ENCODE measurements around the gene HBD.

The HBD gene

GRCh38 chr11:5234381-5234834 is at the start of gene HBD:
HBD (minus strand) TSS chr11:5234483; CDS start chr11:5234433, 50 bp downstream.
- TF ChIP-seq ARNTL (CRISPR knock-in tag; IDR thresholded peaks at IDR 0.05; ENCODE audit: borderline replicate concordance, low read depth) (no peak), CSRNP3 (CRISPR knock-in tag; IDR thresholded peaks at IDR 0.05) (no peak), ZFP30 (CRISPR knock-in tag; IDR thresholded peaks at IDR 0.05) (no peak), OSR1 (CRISPR knock-in tag; IDR thresholded peaks at IDR 0.05) (no peak), TOX (CRISPR knock-in tag; IDR thresholded peaks at IDR 0.05; ENCODE audit: borderline replicate concordance) (no peak), POU6F1 (CRISPR knock-in tag; IDR thresholded peaks at IDR 0.05; ENCODE audit: borderline replicate concordance, low read depth) (no peak), ISL1 (CRISPR knock-in tag; IDR thresholded peaks at IDR 0.05) (no peak), ZNF70 (CRISPR knock-in tag; IDR thresholded peaks at IDR 0.05) (no peak), ZNF565 (CRISPR knock-in tag; conservative IDR thresholded peaks at IDR 0.05; ENCODE audit: low read depth) (no peak), TCF4 (CRISPR knock-in tag; IDR thresholded peaks at IDR 0.05; ENCODE audit: borderline replicate concordance) (no peak), CREB5 (CRISPR knock-in tag; IDR thresholded peaks at IDR 0.05; ENCODE audit: low read depth) (no peak), ESRRG (CRISPR knock-in tag; IDR thresholded peaks at IDR 0.05) (no peak), PPARA (CRISPR knock-in tag; IDR thresholded peaks at IDR 0.05; ENCODE audit: borderline replicate concordance) (no peak), GLIS3 (CRISPR knock-in tag; IDR thresholded peaks at IDR 0.05) (no peak), ZFP3 (CRISPR knock-in tag; IDR thresholded peaks at IDR 0.05) (no peak)
- ATAC-seq: no peak

- ATAC-seq: no peak
- TF ChIP-seq SNAI2 (CRISPR knock-in tag; IDR thresholded peaks at IDR 0.05) (no peak), CSDC2 (CRISPR knock-in tag; IDR thresholded peaks at IDR 0.05) (no peak), ARNTL (CRISPR knock-in tag; IDR thresholded peaks at IDR 0.05; ENCODE audit: borderline replicate concordance, low read depth) (no peak)
Observed at GRCh38 chr11:5283882-5284281, 49.6 kb upstream of the HBD start.

- no peak for ATAC-seq
- TF ChIP-seq ZNF70 (CRISPR knock-in tag; IDR thresholded peaks at IDR 0.05) (no peak), PATZ1 (CRISPR knock-in tag; IDR thresholded peaks at IDR 0.05; ENCODE audit: borderline replicate concordance) (no peak), SNAI2 (CRISPR knock-in tag; IDR thresholded peaks at IDR 0.05) (no peak)
Observed at GRCh38 chr11:5283086-5283485, 48.8 kb upstream of the HBD start.

- no peak for TF ChIP-seq POU6F1 (CRISPR knock-in tag; IDR thresholded peaks at IDR 0.05; ENCODE audit: borderline replicate concordance, low read depth)
- no peak for TF ChIP-seq PPARA (CRISPR knock-in tag; IDR thresholded peaks at IDR 0.05; ENCODE audit: borderline replicate concordance)
- no peak for TF ChIP-seq TSHZ2 (CRISPR knock-in tag; IDR thresholded peaks at IDR 0.05)
- no peak for ATAC-seq
Observed at GRCh38 chr11:5282628-5283027, 48.3 kb upstream of the HBD start.

All from SK-N-SH treated with all-trans-retinoic acid at 6 μM for 48 hours (cell line).